ENCODE results near the gene FZD7. TPM values are rescaled to one million over a fixed set of nuclear protein-coding genes. Genes with fewer than 3 reads are reported as not detected.
A peak's percentile ranks its signal among the peaks of the same experiment; 100 is the strongest.

Gene FZD7
- polyA plus RNA-seq, 1 donor (not counting 4 experiments of a cell fraction or from before 2014, with no cell fraction given) = 1.3 TPM

- H3K4me1 ChIP-seq (ENCODE audit: control insufficient read depth, extremely low read depth, insufficient read depth, low read length) = peaks cover 18% of the 10 kb centered on the region
- no peaks in the 10 kb centered on the region for H4K20me1 ChIP-seq (ENCODE audit: control insufficient read depth, extremely low read depth, insufficient read depth, low read length)
- no peaks in the 10 kb centered on the region for H3K27me3 ChIP-seq (ENCODE audit: control insufficient read depth, extremely low read depth, insufficient read depth, low read length)
- no peaks in the 10 kb centered on the region for H3K9me3 ChIP-seq (ENCODE audit: control insufficient read depth, low read depth, low read length)
- no peak overlapping the region for H3K4me2 ChIP-seq (ENCODE audit: control insufficient read depth, extremely low read depth, insufficient read depth, low read depth, low read length)
- no peak for DNase-seq (ENCODE audit: low read depth, low spot score)
- FAIRE-seq = peak; percentile 23
- H3K79me2 ChIP-seq (ENCODE audit: control insufficient read depth, insufficient read depth, low read length) = no peaks in the 10 kb centered on the region
- no peaks in the 10 kb centered on the region for H3K36me3 ChIP-seq (ENCODE audit: control insufficient read depth in 2 of 2, extremely low read depth in 1 of 2, insufficient read depth in 2 of 2, low read length in 2 of 2)
- H3K4me3 ChIP-seq (ENCODE audit: control insufficient read depth in 2 of 3, extremely low read depth in 1 of 3, insufficient read depth in 2 of 3, low read depth in 1 of 3, low read length in 3 of 3) = no peak overlapping the region
- no peak overlapping the region for H2AFZ ChIP-seq (ENCODE audit: control insufficient read depth, low read length)
- H3K27ac ChIP-seq (ENCODE audit: control insufficient read depth, insufficient read depth, low read length) = no peak overlapping the region
- dilution Hi-C loops (cut with MboI; ENCODE audit: extremely low pct_ligation_motif_present, low sequenced_read_pairs) = no loop called here
- TF ChIP-seq EZH2 (IDR thresholded peaks at IDR 0.05; ENCODE audit: low read length) (no peak), CTCF (optimal IDR thresholded peaks at IDR 0.05 in 1 of 3, IDR thresholded peaks at IDR 0.05 in 1 of 3, conservative IDR thresholded peaks at IDR 0.05 in 1 of 3; ENCODE audit: extremely low read depth in 1 of 3, insufficient read depth in 2 of 3, low read length in 3 of 3) (no peak)
- no peaks in the 10 kb centered on the region for H3K9me1 ChIP-seq (ENCODE audit: control insufficient read depth, extremely low read depth, insufficient read depth, low read length)
- no peak overlapping the region for H3K9ac ChIP-seq (ENCODE audit: control insufficient read depth, extremely low read depth, insufficient read depth, low read length)
These were observed 38.5 kb upstream of the FZD7 start for GRCh38 chr2:201994973-201995638.

DNA sequence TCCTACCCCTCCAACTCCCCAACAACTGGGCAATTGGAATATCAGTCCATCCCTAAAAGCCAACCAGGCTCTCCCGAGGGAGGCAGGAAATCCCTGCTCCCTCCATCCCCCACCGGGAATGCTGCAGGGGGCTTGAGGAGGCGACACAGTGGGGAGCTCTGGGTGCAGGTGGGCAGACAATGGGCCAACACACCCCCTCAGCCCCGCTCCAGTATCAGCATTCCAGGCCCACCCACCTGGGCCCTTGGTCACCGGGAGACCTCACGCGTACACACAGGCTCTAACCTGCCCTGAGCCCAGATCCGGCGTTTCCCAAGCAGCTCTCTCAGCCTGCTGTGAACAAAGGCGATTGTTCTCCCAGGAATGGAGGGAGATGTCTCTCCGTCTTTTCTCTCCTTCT, 37.6 kb upstream of the FZD7 start:
- dilution Hi-C loops (cut with MboI; ENCODE audit: extremely low pct_ligation_motif_present, low sequenced_read_pairs) = no loop called here
- DNase-seq (ENCODE audit: low read depth, low spot score) (no peak), FAIRE-seq (peak; percentile 85)
- Histone ChIP-seq H2AFZ (ENCODE audit: control insufficient read depth, low read length) (peak overlapping the region; percentile 86), H3K4me1 (ENCODE audit: control insufficient read depth, extremely low read depth, insufficient read depth, low read length) (peaks cover 18% of the 10 kb centered on the region), H3K4me2 (ENCODE audit: control insufficient read depth, extremely low read depth, insufficient read depth, low read depth, low read length) (peak overlapping the region; percentile 87), H3K4me3 (ENCODE audit: control insufficient read depth in 2 of 3, extremely low read depth in 1 of 3, insufficient read depth in 2 of 3, low read depth in 1 of 3, low read length in 3 of 3) (peak overlapping the region in 2 of 3 experiments; percentile 30 to 57), H3K27ac (ENCODE audit: control insufficient read depth, insufficient read depth, low read length) (peak overlapping the region; percentile 73), H3K9ac (ENCODE audit: control insufficient read depth, extremely low read depth, insufficient read depth, low read length) (peak overlapping the region; percentile 60), H4K20me1 (ENCODE audit: control insufficient read depth, extremely low read depth, insufficient read depth, low read length) (no peaks in the 10 kb centered on the region), H3K79me2 (ENCODE audit: control insufficient read depth, insufficient read depth, low read length) (no peaks in the 10 kb centered on the region), H3K9me1 (ENCODE audit: control insufficient read depth, extremely low read depth, insufficient read depth, low read length) (no peaks in the 10 kb centered on the region), H3K27me3 (ENCODE audit: control insufficient read depth, extremely low read depth, insufficient read depth, low read length) (no peaks in the 10 kb centered on the region), H3K36me3 (ENCODE audit: control insufficient read depth in 2 of 2, extremely low read depth in 1 of 2, insufficient read depth in 2 of 2, low read length in 2 of 2) (no peaks in the 10 kb centered on the region), H3K9me3 (ENCODE audit: control insufficient read depth, low read depth, low read length) (no peaks in the 10 kb centered on the region)
- no peak for TF ChIP-seq EZH2 (IDR thresholded peaks at IDR 0.05; ENCODE audit: low read length)
- no peak for TF ChIP-seq CTCF (optimal IDR thresholded peaks at IDR 0.05 in 1 of 3, IDR thresholded peaks at IDR 0.05 in 1 of 3, conservative IDR thresholded peaks at IDR 0.05 in 1 of 3; ENCODE audit: extremely low read depth in 1 of 3, insufficient read depth in 2 of 3, low read length in 3 of 3)

Data from keratinocyte (primary cell).